ENCODE measurements around the gene GBF1. TPM values are rescaled to one million over a fixed set of nuclear protein-coding genes. Genes with fewer than 3 reads are reported as not detected.

Gene GBF1
- total and polyA plus RNA-seq, 11 donors = 15.5 to 70.0 (median 48.2) TPM

- intact Hi-C loops (cut with DNase I) = loop anchor here in 7 of 10 donors (5.0 to 10.0 kb wide), 4 partner anchors 34 to 54 kb away; partner anchors contain the start of genes GBF1 (in 4 of the 7) and PITX3 (in 1 of the 7)
- peak in 2 of 4 donors; percentile 27 to 35 for ATAC-seq
- Histone ChIP-seq H3K4me1 (peaks cover 0 to 73% (median 57%) of the 10 kb centered on the region in 12 donors), H3K27ac (peak overlapping the region; percentile 42 to 93 (median 84)), H3K36me3 (peaks cover 0 to 17% (median 3%) of the 10 kb centered on the region in 9 donors), H3K9me3 (no peaks in the 10 kb centered on the region), H3K4me3 (peak overlapping the region in 9 of 12 donors; percentile 3 to 50 (median 30)), H3K27me3 (no peaks in the 10 kb centered on the region)
- no peak for TF ChIP-seq POLR2A (IDR thresholded peaks at IDR 0.05)
- TF ChIP-seq CTCF (IDR thresholded peaks at IDR 0.05) = no peak
- 0 to 2% (median 1%) methylated on average over 3 of the region's 3 CpGs for WGBS, 4 donors
- no peak for DNase-seq
Measured at GRCh38 chr10:102281102-102281487, 35.8 kb downstream of the GBF1 start.

GRCh38 chr10:102283488-102283887 is 38.2 kb downstream of the GBF1 start:
- WGBS, 4 donors = 35 to 51% (median 46%) methylated on average over 2 of the region's 2 CpGs
- Histone ChIP-seq H3K27me3 (no peaks in the 10 kb centered on the region), H3K36me3 (peaks cover 0 to 21% (median 0%) of the 10 kb centered on the region in 9 donors), H3K9me3 (no peaks in the 10 kb centered on the region), H3K4me1 (peaks cover 0 to 81% (median 62%) of the 10 kb centered on the region in 12 donors), H3K4me3 (no peak overlapping the region), H3K27ac (peak overlapping the region in 8 of 12 donors; percentile 11 to 87 (median 46))
- TF ChIP-seq CTCF (IDR thresholded peaks at IDR 0.05) = no peak
- no peak for TF ChIP-seq POLR2A (IDR thresholded peaks at IDR 0.05)
- ATAC-seq = no peak
- no peak for DNase-seq
- intact Hi-C loops (cut with DNase I) = loop anchor here in 7 of 10 donors (2.0 to 10.0 kb wide), 5 partner anchors 36 to 51 kb away; partner anchors contain the start of genes GBF1 (in 4 of the 7) and PITX3 (in 1 of the 7)

GRCh38 chr10:102283890-102284289 is 38.6 kb downstream of the GBF1 start:
- TF ChIP-seq CTCF (IDR thresholded peaks at IDR 0.05) (no peak), POLR2A (IDR thresholded peaks at IDR 0.05) (no peak)
- 7 to 23% (median 13%) methylated on average over 2 of the region's 2 CpGs for WGBS, 4 donors
- Histone ChIP-seq H3K4me3 (no peak overlapping the region), H3K4me1 (peaks cover 0 to 81% (median 59%) of the 10 kb centered on the region in 12 donors), H3K27me3 (no peaks in the 10 kb centered on the region), H3K27ac (peak overlapping the region in 7 of 12 donors; percentile 10 to 87 (median 44)), H3K9me3 (no peaks in the 10 kb centered on the region), H3K36me3 (peaks cover 0 to 22% (median 0%) of the 10 kb centered on the region in 9 donors)
- ATAC-seq (no peak), DNase-seq (no peak)
- intact Hi-C loops (cut with DNase I) = loop anchor here in 7 of 10 donors (2.0 to 10.0 kb wide), 5 partner anchors 37 to 51 kb away; partner anchors contain the start of genes GBF1 (in 4 of the 7) and PITX3 (in 1 of the 7)

GRCh38 chr10:102284531-102284930 is 39.2 kb downstream of the GBF1 start:
- H3K27me3 ChIP-seq = no peaks in the 10 kb centered on the region
- DNase-seq (no peak), ATAC-seq (no peak)
- peaks cover 0 to 77% (median 54%) of the 10 kb centered on the region in 12 donors for H3K4me1 ChIP-seq
- intact Hi-C loops (cut with DNase I) = loop anchor here in 7 of 10 donors (5.0 to 10.0 kb wide), 4 partner anchors 37 to 50 kb away; partner anchors contain the start of genes GBF1 (in 4 of the 7) and PITX3 (in 1 of the 7)
- peaks cover 0 to 27% (median 0%) of the 10 kb centered on the region in 9 donors for H3K36me3 ChIP-seq
- peak overlapping the region in 3 of 12 donors; percentile 10 to 44 (median 18) for H3K27ac ChIP-seq
- WGBS, 4 donors = 87 to 95% (median 95%) methylated on average over 2 of the region's 2 CpGs
- TF ChIP-seq POLR2A (IDR thresholded peaks at IDR 0.05) (no peak), CTCF (IDR thresholded peaks at IDR 0.05) (no peak)
- H3K4me3 ChIP-seq = no peak overlapping the region
- no peaks in the 10 kb centered on the region for H3K9me3 ChIP-seq
